Subcutaneous abdominal adipose tissue (tissue), 5 donors: ENCODE data around the gene NFASC.

Source experiments
- H3K27ac ChIP-seq: one replicate; pipeline ENCODE4 v1.7.0; 2013; ENCODE audit warnings: low read depth, mild to moderate bottlenecking, inconsistent platforms, low read length, moderate library complexity
- H3K27me3 ChIP-seq, 5 donors: one replicate each; pipeline ENCODE4 v1.7.0; 2013; ENCODE audit warnings: low read length in 5 of 5, inconsistent platforms in 1 of 5; ENCODE audit not compliant: control insufficient read depth in 5 of 5, insufficient read depth in 4 of 5
- H3K36me3 ChIP-seq, 5 donors: one replicate each; pipeline ENCODE4 v1.7.0; 2013; ENCODE audit warnings: low read length in 5 of 5; ENCODE audit not compliant: control insufficient read depth in 5 of 5, insufficient read depth in 5 of 5
- H3K4me1 ChIP-seq, 5 donors: one replicate each; pipeline ENCODE4 v1.7.0; 2013; ENCODE audit warnings: low read length in 5 of 5, mild to moderate bottlenecking in 3 of 5, moderate library complexity in 1 of 5; ENCODE audit not compliant: control insufficient read depth in 5 of 5, insufficient read depth in 5 of 5
- H3K4me3 ChIP-seq, 5 donors: one replicate each; pipeline ENCODE4 v1.7.0; 2013; ENCODE audit warnings: low read length in 5 of 5, low read depth in 1 of 5
- H3K9ac ChIP-seq, 5 donors: one replicate each; pipeline ENCODE4 v1.7.0; 2013; ENCODE audit warnings: low read length in 5 of 5, mild to moderate bottlenecking in 4 of 5, moderate library complexity in 3 of 5
- H3K9me3 ChIP-seq, 5 donors: one replicate each; pipeline ENCODE4 v1.7.0; 2013; ENCODE audit warnings: low read length in 5 of 5; ENCODE audit not compliant: control insufficient read depth in 5 of 5
- donor health status: healthy.
- donor health status: healthy.
- donor health status: healthy.
- donor health status: healthy.
- donor health status: healthy.

NFASC gene

GRCh38 chr1:204835737-204836136, 34.9 kb upstream of the NFASC start:
- Histone ChIP-seq H3K4me1 (no peaks in the 10 kb centered on the region), H3K9ac (no peak overlapping the region), H3K36me3 (no peaks in the 10 kb centered on the region), H3K27ac (no peak overlapping the region), H3K27me3 (peaks cover 0 to 18% (median 8%) of the 10 kb centered on the region in 5 donors), H3K4me3 (no peak overlapping the region), H3K9me3 (no peaks in the 10 kb centered on the region)

GRCh38 chr1:204836856-204837255, 33.8 kb upstream of the NFASC start:
- H3K27me3 ChIP-seq = peaks cover 0 to 9% (median 2%) of the 10 kb centered on the region in 5 donors
- H3K27ac ChIP-seq = no peak overlapping the region
- no peak overlapping the region for H3K9ac ChIP-seq
- no peaks in the 10 kb centered on the region for H3K9me3 ChIP-seq
- no peaks in the 10 kb centered on the region for H3K4me1 ChIP-seq
- H3K36me3 ChIP-seq = no peaks in the 10 kb centered on the region
- no peak overlapping the region for H3K4me3 ChIP-seq

- Histone ChIP-seq H3K9me3 (no peaks in the 10 kb centered on the region), H3K27ac (no peak overlapping the region), H3K4me1 (peaks cover 0 to 2% (median 0%) of the 10 kb centered on the region in 5 donors), H3K4me3 (no peak overlapping the region), H3K9ac (no peak overlapping the region), H3K27me3 (peaks cover 0 to 5% (median 2%) of the 10 kb centered on the region in 5 donors), H3K36me3 (no peaks in the 10 kb centered on the region)
Observed at GRCh38 chr1:204837440-204838084, 33.1 kb upstream of the NFASC start.

GRCh38 chr1:204841316-204841715, 29.3 kb upstream of the NFASC start:
- Histone ChIP-seq H3K4me3 (no peak overlapping the region), H3K9me3 (no peaks in the 10 kb centered on the region), H3K4me1 (peaks cover 0 to 6% (median 0%) of the 10 kb centered on the region in 5 donors), H3K36me3 (no peaks in the 10 kb centered on the region), H3K27ac (no peak overlapping the region), H3K27me3 (no peaks in the 10 kb centered on the region), H3K9ac (no peak overlapping the region)

- Histone ChIP-seq H3K4me3 (no peak overlapping the region), H3K4me1 (peaks cover 0 to 6% (median 0%) of the 10 kb centered on the region in 5 donors), H3K27me3 (peaks cover 0 to 2% (median 0%) of the 10 kb centered on the region in 5 donors), H3K9me3 (no peaks in the 10 kb centered on the region), H3K9ac (no peak overlapping the region), H3K36me3 (no peaks in the 10 kb centered on the region), H3K27ac (no peak overlapping the region)
Observed at GRCh38 chr1:204841798-204842197, 28.9 kb upstream of the NFASC start.

GRCh38 chr1:204842369-204842768, 28.3 kb upstream of the NFASC start:
- H3K27me3 ChIP-seq = peaks cover 0 to 2% (median 0%) of the 10 kb centered on the region in 5 donors
- peaks cover 0 to 6% (median 0%) of the 10 kb centered on the region in 5 donors for H3K4me1 ChIP-seq
- H3K36me3 ChIP-seq = no peaks in the 10 kb centered on the region
- H3K9me3 ChIP-seq = no peaks in the 10 kb centered on the region
- no peak overlapping the region for H3K4me3 ChIP-seq
- no peak overlapping the region for H3K9ac ChIP-seq
- H3K27ac ChIP-seq = no peak overlapping the region

- Histone ChIP-seq H3K9me3 (no peaks in the 10 kb centered on the region), H3K4me3 (no peak overlapping the region), H3K9ac (no peak overlapping the region), H3K27me3 (peaks cover 0 to 2% (median 0%) of the 10 kb centered on the region in 5 donors), H3K36me3 (no peaks in the 10 kb centered on the region), H3K27ac (no peak overlapping the region), H3K4me1 (peaks cover 0 to 6% (median 0%) of the 10 kb centered on the region in 5 donors)
Observed at GRCh38 chr1:204842892-204843291, 27.8 kb upstream of the NFASC start.

GRCh38 chr1:204846546-204846945, 24.1 kb upstream of the NFASC start:
- H3K4me1 ChIP-seq = peaks cover 0 to 6% (median 0%) of the 10 kb centered on the region in 5 donors

GRCh38 chr1:204848579-204848978, 22.1 kb upstream of the NFASC start:
- no peaks in the 10 kb centered on the region for H3K4me1 ChIP-seq
- no peaks in the 10 kb centered on the region for H3K36me3 ChIP-seq
- H3K27me3 ChIP-seq = peaks cover 0 to 2% (median 0%) of the 10 kb centered on the region in 5 donors
- H3K4me3 ChIP-seq = no peak overlapping the region
- H3K9me3 ChIP-seq = no peaks in the 10 kb centered on the region
- H3K9ac ChIP-seq = no peak overlapping the region
- no peak overlapping the region for H3K27ac ChIP-seq

More at GRCh38 chr1:204846546-204846945, 24.1 kb upstream of the NFASC start:
- Histone ChIP-seq H3K9me3 (no peaks in the 10 kb centered on the region), H3K27me3 (peaks cover 0 to 2% (median 0%) of the 10 kb centered on the region in 5 donors), H3K36me3 (no peaks in the 10 kb centered on the region), H3K27ac (no peak overlapping the region), H3K9ac (no peak overlapping the region), H3K4me3 (no peak overlapping the region)

- H3K4me3 ChIP-seq = no peak overlapping the region
- H3K27ac ChIP-seq = no peak overlapping the region
- no peaks in the 10 kb centered on the region for H3K9me3 ChIP-seq
- no peaks in the 10 kb centered on the region for H3K4me1 ChIP-seq
- H3K9ac ChIP-seq = no peak overlapping the region
- H3K36me3 ChIP-seq = no peaks in the 10 kb centered on the region
- peaks cover 0 to 9% (median 4%) of the 10 kb centered on the region in 5 donors for H3K27me3 ChIP-seq
Observed at GRCh38 chr1:204852854-204853253, 17.8 kb upstream of the NFASC start.
